ENCODE data around the gene AP2A2. TPM values are rescaled to one million over a fixed set of nuclear protein-coding genes. Genes with fewer than 3 reads are reported as not detected.

The AP2A2 gene
- total and polyA plus RNA-seq, 2 of the 4 experiments (the other 2 are of a cell fraction), result 19.9 to 49.0 TPM

- DNase-seq (no peak), ATAC-seq (ENCODE audit: low read depth) (no peak)
- no peaks in the 10 kb centered on the region for H3K4me1 ChIP-seq (ENCODE audit: control insufficient read depth, insufficient read depth, low read length)
- H3K9me3 ChIP-seq (ENCODE audit: control insufficient read depth, insufficient read depth, low read length), result no peaks in the 10 kb centered on the region
- H4K8ac ChIP-seq (ENCODE audit: low read depth in 2 of 2, low read length in 2 of 2), result no peak overlapping the region
- ChIA-PET CTCF (no interaction called here), POLR2A (ENCODE audit: unreplicated experiment) (no interaction called here)
- intact Hi-C loops (cut with micrococcal nuclease) (no loop called here), dilution Hi-C loops (cut with HindIII; ENCODE audit: low sequenced_read_pairs, unreplicated experiment) (no loop called here), in situ Hi-C loops (cut with MboI; ENCODE audit: low sequenced_read_pairs) (no loop called here)
- no peak overlapping the region for H3K18ac ChIP-seq (ENCODE audit: low read depth, low read length)
- H2BK120ac ChIP-seq (ENCODE audit: low read depth, low read length), result no peak overlapping the region
- H3K9me1 ChIP-seq (ENCODE audit: insufficient read depth, low read length), result no peaks in the 10 kb centered on the region
- H2AK5ac ChIP-seq (ENCODE audit: low read depth, low read length), result no peak overlapping the region
- H3K79me1 ChIP-seq (ENCODE audit: low read depth in 1 of 2, low read length in 2 of 2), result no peaks in the 10 kb centered on the region
- H3K4me2 ChIP-seq (ENCODE audit: low read depth, low read length), result no peak overlapping the region
- H2AK9ac ChIP-seq (replicated peaks; ENCODE audit: low read depth, low read length, poor library complexity), result no peak overlapping the region
- H3K56ac ChIP-seq (ENCODE audit: extremely low read depth, insufficient read depth, low read length), result no peak overlapping the region
- H3K27me3 ChIP-seq (ENCODE audit: control insufficient read depth, insufficient read depth, low read length), result peaks cover 4% of the 10 kb centered on the region; the same call in 1 of the 2 replicates
- no peaks in the 10 kb centered on the region for H3K36me3 ChIP-seq (ENCODE audit: control insufficient read depth, insufficient read depth, low read length)
- no peak overlapping the region for H2BK15ac ChIP-seq (ENCODE audit: low read depth, low read length)
- TF ChIP-seq RAD21 (IDR thresholded peaks at IDR 0.05; ENCODE audit: low read length) (no peak), MAZ (IDR thresholded peaks at IDR 0.05; ENCODE audit: borderline replicate concordance, low read depth, low read length) (no peak), NFE2L2 (IDR thresholded peaks at IDR 0.05; ENCODE audit: low read depth, low read length) (no peak), USF2 (IDR thresholded peaks at IDR 0.05; ENCODE audit: low read depth, low read length) (no peak), CHD1 (IDR thresholded peaks at IDR 0.05; ENCODE audit: low read depth, low read length) (no peak), BHLHE40 (IDR thresholded peaks at IDR 0.05; ENCODE audit: low read depth, low read length) (no peak)
- H2BK20ac ChIP-seq (ENCODE audit: low read depth, low read length), result no peak overlapping the region
- H3K23ac ChIP-seq (ENCODE audit: low read depth, low read length), result no peak overlapping the region
- H4K20me1 ChIP-seq (ENCODE audit: insufficient read depth, low read length), result peaks cover 6% of the 10 kb centered on the region; the same call in 1 of the 2 replicates
- no peak overlapping the region for H3K4me3 ChIP-seq (ENCODE audit: insufficient read depth, low read depth, low read length)
- no peak overlapping the region for H4K91ac ChIP-seq (ENCODE audit: insufficient read depth, low read depth, low read length)
- H3K9ac ChIP-seq (ENCODE audit: low read depth, low read length), result no peak overlapping the region
- H3K4ac ChIP-seq (ENCODE audit: low read depth, low read length), result no peak overlapping the region
- no peak overlapping the region for H3K14ac ChIP-seq (replicated peaks; ENCODE audit: low read depth, low read length)
- H3K27ac ChIP-seq (ENCODE audit: insufficient read depth, low read length), result no peak overlapping the region
- H4K5ac ChIP-seq (ENCODE audit: low read depth, low read length), result no peak overlapping the region
- no peak overlapping the region for H2BK5ac ChIP-seq (ENCODE audit: low read depth, low read length, poor library complexity, severe bottlenecking)
- 66% methylated on average over 20 of the region's 39 CpGs; no CpG with 5 or more reads in 1 of the 2 experiments for WGBS, 2 experiments (ENCODE audit: extremely low coverage in 2 of 2, insufficient read length in 1 of 2)
- no TSS peak for BruUV-seq (replicated peaks)
- no peak overlapping the region for H2AFZ ChIP-seq (replicated peaks; ENCODE audit: low read length, poor library complexity)
Measured at GRCh38 chr11:1034456-1035295, 109.0 kb downstream of the AP2A2 start.

Measured in IMR-90 (cell line).